ENCODE data around the gene RGS10.
A peak's percentile ranks its signal among the peaks of the same experiment; 100 is the strongest.
"Not testable (repeated sequence)": the region's sequence is repeated elsewhere in the genome, so short reads cannot be mapped to it uniquely, and the experiment has no call there.

Gene RGS10, protein sequence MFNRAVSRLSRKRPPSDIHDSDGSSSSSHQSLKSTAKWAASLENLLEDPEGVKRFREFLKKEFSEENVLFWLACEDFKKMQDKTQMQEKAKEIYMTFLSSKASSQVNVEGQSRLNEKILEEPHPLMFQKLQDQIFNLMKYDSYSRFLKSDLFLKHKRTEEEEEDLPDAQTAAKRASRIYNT

DNA sequence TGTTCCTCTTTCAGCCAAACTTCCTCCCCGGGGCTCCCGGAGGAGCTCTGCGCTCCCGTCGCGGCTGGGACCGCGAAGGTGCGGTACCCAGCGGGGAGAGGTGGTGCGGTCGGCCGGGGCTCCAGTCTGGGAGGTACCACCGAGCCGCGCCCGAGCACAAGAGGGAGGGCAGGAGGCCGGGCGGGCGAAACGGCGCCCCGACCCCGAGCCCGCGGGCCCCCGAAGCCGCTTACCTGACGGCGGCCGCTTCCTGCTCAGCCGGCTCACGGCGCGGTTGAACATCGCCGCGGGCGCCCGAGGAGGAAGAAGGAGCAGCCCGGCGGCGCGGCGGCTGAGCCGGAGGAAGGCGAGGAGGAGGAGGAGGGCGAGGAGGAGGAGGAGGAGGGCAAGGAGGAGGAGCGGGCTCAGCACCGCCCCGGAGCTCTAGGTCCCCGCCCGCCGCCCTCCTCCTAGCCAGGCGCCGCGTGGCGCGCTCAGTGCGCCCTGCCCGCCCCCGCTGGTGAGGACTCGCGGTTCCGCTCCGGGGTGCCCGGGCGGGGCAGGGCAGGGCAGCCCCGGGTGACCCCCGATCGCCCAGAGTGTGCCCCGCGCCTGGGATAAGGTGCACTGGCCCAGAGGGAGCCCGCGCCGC is at the start of gene RGS10:
TSS of gene RGS10 (minus strand) at position 363 of the 631 bp plus-strand sequence. CDS start at position 282, 81 bp downstream.
- peak; percentile 77 for DNase-seq

DNA sequence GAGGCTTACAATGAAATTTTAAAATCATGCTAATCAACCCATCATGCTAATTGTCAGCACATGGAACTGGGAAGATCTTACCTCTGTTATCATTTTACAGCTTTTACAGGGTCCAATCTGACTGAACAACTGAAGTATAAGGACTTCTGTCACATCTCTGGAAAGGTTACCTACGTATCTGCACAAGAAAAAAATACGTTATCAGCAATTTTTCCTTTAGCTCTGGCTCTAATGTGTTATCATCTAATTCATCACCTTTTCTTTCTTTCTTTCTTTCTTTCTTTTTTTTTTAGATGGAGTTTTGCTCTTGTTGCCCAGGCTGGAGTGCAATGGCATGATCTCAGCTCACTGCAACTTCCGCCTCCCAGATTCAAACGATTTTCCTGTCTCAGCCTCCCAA is 45.6 kb upstream of the RGS10 start:
- no peak for DNase-seq

DNA sequence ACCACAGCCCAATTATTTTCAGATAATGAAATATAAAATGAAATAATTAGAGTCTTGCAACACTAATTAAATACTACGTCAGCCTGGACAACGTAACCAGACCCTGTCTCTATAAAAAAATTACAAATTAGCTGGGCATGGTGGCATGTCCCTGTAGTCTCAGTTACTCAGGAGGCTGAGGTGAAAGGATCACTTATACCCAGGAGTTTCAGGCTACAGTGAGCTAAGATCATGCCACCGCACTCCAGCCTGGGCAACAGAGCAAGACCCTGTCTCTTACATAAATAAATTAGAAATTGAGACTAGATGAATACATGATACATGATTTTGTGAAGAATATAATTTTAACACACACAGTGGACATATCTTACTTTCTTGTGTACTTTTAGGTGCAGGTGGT is 35.8 kb upstream of the RGS10 start:
- no peak for DNase-seq

DNA sequence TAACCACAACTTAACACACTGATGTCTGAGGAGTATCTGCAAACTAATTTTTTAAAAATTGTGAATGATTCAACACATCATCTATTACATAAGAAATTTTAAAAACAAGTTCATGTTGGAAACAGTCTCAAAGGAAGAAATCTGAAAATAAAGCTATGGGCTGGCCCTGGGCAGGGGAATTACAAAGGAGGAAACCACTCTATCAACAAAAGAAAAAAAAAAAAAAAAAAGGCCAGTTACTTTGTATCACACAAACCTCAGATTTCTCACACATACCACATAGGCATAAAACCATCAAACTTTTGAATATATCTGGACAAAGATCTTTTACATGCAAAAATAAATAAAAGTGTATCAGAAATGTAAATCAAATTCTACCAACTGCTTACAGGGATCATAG is 33.5 kb upstream of the RGS10 start:
- DNase-seq = no peak

DNA sequence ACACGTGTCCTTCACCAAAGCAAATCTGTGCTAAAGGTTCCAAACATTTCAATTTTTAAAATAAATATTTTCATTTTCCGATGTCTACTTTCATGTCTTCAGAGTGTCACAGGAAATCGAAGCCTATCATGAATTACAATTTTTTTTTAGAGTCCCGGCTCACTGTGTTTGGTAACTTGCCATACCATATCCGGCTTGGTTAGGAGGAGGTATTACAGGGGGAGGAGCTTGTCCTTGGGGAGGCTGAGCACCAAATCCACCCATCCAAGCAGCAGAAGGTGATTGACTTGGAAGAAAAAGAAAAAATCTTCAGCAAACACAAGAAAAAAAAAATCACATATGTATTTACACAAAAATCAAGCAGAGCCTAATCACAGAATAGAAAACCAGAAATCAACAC is 33.0 kb upstream of the RGS10 start:
- peak; percentile 6 for DNase-seq

DNA sequence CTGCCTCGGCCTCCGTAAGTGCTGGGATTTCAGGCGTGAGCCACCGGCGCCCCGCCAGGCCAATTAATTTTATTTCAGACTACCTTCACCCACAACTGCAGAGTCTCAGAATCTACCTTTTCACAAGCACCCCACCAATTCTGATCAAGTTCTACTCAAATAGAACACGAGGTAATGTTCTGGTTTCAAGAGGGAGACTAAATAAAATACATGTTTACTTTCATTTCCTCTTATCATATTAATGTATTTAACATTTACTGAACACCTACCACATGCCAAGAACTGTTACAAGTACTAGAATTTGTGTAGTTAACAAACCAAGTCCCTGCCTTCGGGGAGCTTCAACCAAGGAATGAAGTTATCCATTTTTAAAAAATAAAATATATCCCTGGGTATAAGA is 25.5 kb upstream of the RGS10 start:
- no peak for DNase-seq

DNA sequence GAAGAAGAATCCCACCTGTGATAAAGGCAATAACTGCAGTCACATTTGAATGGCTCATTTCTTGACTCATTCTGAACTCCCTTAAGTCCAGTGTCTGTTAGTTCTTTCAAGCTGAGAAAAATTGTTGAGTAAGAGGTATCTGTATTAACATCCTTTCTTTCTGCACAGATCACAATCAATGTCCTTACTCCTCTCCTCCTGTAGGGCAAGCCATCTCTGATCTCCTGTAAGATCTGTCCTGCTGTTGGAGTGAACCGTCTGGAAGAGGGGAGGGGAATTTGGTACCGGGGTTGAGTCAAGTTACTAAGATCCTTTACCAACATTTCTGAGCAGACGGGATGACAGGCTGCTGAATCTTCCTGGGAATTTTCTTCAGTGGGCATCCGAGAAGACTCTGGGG is 19.6 kb upstream of the RGS10 start:
- DNase-seq = no peak

DNA sequence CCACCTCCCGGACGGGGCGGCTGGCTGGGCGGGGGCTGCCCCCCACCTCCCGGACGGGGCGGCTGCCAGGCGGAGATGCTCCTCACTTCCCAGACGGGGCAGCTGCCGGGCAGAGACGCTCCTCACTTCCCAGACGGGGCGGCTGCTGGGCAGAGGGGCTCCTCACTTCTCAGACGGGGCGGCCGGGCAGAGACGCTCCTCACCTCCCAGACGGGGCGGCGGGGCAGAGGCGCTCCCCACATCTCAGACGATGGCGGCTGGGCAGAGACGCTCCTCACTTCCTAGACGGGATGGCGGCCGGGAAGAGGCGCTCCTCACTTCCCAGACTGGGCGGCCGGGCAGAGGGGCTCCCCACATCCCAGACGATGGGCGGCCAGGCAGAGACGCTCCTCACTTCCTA is 17.0 kb upstream of the RGS10 start:
- DNase-seq = not testable (repeated sequence)

DNA sequence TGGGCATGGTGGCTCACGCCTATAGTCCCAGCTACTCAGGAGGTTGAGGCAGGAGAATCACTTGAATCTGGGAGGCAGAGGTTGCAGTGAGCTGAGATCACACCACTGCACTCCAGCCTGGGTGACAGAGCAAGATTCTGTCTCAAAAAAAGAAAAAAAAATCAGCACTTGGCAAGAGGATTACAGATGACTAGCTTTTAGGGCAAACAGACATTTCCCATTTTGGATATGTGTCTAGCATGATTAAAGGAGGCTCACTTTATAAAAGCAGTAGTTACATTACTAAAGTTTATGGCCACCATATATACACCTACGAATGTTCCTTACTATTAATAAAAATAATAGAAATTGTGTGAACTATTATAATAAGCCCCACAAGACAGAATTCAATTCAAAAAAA is 13.6 kb upstream of the RGS10 start:
- not testable (repeated sequence) for DNase-seq

DNA sequence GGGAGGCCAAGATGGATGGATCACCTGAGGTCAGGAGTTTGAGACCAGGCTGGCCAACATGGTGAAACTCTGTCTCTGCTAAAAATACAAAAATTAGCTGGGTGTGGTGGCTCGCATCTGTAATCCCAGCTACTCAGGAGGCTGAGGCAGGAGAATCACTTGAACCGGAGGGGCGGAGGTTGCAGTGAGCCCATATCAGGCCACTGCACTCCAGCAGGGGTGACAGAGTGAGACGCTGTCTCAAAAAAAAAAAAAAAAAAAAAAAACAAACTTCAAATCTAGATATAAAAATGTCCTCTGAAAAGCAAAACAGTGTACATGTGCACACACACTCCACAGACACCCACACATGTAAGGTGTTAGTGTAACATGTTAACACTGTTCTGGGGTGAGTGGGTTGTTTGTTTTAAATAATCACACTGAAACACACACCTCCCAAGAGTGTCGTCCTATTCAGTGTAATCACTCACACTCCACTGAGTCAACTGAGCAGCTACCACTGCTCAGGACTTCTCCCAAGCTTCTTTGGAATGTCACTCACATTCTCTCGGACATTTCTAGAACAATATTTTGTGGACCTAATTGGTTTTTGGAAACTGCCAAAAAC is 12.8 kb upstream of the RGS10 start:
- DNase-seq = no peak

DNA sequence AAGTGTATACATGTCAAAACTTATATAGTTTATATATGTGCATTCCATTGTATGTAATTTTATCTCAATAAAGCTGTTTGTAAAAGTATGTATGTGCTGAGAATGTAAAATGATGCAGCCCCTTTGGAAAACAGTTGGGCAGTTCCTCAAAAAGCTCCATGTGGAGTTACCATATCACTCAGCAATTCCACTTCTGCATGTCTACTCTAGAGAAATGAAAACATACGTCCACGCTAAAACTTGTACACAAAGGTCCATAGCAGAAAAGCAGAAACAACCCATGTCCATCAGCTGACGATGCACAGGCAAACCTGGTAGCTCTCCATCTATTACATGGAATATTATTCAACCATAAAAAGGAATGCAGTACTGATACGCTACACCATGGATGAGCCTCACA is 8.3 kb upstream of the RGS10 start:
- no peak for DNase-seq

DNA sequence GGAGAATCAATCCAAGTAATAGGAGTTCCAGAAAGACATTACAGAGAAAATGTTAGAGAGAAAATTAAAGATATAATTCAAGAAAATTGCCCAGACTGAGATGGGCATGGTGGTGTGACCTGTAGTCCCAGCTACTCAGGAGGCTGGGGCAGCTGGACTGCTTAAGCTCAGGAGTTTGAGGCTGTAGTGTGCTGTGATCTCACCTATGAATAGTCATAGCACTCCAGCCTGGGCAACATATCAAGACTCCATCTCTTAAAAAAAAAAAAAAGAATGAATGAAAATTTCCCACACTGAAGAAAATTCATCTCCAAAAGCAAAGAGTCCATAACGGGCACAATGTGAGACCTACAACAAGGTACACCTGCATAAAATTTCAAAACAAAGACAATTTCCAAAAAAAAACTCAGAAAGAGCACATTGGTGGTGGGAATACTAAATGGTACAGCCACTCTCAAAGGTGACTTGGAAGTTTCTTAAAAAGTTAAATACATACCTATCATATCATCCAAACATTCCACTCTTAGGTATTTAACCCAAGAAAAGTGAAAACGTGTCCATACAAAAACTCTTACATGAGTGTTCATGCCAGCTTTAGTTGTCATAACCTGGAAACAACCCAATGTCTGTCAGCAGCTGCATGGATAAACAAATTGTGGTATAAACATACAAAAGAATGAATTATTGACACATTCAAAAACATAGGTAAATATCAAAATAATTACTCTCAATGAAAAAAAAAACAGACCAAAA is 6.9 kb upstream of the RGS10 start:
- no peak for DNase-seq

DNA sequence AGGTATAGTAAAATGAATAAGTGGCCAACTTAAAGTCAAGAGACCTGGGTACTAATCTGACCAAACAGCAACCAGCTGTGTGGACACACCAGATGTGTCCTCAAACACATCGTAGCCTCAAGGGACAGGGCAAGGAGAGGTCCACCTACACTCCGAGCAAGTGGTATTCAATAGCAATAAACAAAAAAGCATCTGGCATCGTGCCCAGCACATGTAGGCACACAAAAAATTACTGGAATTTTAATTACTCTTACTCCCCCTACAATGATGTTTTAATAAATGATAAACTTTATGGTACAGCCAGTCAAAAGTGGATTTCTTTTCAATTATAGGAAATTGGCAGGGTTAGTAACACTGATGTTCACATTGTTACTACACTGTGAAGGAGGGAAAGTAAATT is 3.5 kb upstream of the RGS10 start:
- no peak for DNase-seq

DNA sequence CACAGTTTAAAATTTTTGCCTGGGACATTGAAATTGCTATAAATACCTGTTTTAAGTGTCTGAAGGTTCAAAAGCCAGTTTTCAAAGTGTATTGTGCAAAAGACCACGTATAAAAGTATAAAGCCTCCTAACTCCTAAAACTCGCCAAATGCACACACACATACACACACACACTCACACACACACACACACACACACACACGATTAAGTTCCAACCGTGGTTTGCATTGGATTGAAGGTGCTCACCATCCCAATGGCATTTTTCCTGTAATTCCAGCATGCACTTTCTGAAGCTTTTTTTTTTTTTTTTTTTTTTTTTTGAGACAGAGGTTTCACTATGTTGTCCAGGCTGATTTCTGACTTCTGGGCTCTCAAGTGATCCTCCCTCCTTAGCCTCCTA is 2.8 kb upstream of the RGS10 start:
- no peak for DNase-seq

DNA sequence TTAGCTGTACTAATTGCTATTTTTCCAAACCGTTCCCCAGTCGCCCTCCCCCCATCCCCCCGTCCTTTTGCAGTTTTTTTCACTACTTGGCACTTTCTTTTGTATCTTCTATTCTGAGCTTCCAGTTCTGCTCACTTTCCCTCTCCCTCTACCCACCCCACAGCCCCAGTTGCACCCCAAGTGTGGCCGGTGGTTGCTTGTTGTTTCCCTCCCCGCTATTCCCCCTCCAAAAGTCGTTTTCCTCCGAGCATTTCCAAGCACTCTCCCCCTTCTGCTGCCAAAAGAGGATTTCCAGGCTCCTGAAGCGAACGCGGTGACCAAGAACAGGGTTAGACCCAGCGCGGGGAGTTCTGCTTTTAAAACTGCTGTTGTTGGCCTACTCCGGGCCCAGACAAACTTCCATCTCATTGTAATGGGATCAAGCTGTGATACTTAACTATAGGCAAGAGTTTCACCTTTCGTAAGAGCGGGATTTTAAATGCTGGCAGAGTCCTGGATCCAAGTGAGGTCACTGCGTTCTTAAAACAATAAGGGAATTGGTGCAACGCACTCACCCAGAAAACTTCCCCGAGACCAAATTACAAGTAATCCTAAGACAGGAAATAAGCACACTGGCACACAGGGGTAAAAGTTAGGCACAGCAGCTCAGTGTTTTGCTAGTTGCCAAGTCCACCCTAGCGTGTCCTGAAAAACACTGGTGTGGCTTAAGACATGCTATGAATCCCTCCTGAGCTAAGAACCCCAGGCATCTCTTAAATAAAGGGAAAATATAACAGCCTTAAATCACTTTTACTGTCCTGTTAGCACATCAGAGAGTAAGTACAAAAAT is 1.5 kb upstream of the RGS10 start:
- no peak for DNase-seq

DNA sequence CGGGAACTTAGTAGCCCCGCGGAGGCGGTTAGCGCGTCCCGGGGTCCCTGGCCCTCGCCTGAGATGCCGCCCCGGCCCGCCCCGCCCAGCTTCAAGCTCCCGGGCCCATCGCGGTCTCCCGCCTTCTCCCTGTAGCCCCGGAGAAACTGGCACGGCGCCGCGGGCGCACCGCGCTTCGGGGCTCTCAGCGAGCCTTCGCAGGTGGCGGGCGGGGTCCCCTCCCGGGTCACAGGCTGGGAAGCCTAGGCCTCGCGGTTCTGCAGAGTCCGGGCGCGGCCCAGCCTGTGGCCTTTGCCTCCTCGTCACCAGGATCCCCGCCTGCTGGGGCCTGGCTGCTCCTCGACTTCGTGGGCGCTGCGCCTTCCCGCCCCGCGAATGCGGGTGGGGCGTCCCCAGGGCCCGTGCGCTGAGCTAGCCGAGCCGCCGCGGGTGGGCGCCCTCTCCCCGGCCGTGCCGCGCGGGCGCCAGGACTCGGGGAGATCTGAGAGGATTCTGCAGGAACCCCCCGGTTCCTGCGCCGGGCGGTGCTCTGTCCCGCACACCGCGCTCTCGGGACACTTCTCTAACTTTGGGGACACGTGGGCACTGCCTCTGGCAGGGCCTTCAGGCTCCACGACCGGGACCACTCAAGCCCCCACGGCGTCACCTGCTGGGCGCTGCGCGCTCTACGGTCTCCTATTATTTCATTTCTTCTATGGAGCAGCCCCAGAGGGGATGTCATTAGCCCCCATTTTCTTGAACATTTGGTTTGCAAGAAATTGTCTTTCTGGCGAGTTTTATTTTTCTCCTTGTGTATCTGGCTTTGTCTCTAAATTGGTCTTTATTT is 682 bp upstream of the RGS10 start:
- DNase-seq = peak; percentile 53

DNA sequence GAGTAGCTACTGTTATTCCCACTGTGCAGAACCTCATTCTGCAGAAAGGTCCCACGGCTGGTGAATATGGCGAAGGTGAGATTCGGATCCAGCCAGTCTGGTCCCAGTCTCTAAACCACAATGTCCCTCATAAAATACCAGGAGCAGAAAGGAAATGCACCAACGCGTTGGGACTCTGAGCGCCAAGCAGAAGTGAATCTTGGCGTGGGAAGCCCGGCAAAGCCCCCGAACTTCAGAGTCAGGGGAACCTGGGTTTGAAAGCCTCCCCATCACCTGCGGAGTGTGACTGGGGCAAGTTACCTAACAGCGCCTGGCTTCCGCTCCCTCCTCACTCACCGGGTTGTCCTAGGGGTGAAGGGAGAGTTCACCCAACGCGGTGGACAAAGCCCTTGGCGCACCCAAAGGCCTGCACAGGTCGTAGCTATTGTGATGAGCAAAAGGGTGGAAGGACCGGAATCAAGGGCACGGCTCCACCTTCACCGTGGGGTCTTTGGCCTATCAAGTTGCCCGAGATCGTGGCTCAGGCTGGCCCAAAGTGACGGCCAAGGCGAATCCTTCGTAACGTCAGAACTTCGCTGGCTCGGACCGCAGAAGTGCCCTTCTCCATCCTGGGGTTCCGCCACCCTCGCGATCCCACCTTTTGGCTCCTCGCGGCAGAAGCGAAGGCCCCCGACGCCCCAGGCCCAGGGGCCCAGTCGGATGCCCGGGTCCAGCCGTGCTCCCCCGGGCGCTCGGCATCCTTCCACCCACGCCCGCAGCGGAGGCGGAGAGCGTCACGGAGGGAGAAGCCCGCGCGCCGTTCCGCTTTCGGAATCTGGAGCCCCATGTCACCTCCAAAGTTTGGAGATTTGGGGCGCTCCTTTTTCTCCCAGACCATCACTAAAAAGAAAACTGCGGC is 811 bp downstream of the RGS10 start:
- peak; percentile 41 for DNase-seq

DNA sequence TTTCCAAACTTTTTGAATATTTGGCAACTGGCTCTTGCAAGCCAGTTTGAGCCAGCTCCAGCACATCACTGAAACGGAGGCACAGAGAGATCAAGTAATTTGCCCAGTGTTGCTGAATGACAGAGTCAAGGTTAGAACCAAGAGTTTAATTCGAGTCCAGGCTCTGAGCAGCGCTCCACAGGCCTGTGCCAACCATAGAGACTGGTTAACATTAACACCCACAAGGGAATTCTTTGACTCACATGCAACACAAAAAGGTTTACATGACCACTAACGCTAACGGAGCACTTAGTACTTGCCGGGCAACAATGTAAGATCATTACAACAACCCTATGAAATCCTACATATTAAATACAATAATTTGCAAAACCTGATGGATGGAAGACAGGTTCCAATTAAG is 1.5 kb downstream of the RGS10 start:
- no peak for DNase-seq

DNA sequence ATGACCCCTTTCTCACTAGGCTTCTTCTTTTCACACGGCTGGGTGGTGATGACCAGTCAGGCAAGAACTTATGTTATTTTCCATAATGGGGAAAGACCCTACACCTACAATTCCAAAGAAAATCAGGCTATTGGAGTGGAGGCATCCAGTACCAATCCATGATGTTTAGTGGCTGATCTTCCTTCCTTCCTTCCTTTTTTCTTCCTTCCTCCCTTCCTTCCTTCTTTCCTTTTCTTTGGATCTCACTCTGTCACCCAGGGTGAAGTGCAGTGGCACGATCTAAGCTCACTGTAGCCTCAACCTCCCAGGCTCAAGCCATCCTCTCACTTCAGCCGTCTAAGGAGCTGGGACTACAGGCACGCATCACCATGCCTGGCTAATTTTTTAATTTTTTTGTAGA is 2.5 kb downstream of the RGS10 start:
- no peak for DNase-seq

DNA sequence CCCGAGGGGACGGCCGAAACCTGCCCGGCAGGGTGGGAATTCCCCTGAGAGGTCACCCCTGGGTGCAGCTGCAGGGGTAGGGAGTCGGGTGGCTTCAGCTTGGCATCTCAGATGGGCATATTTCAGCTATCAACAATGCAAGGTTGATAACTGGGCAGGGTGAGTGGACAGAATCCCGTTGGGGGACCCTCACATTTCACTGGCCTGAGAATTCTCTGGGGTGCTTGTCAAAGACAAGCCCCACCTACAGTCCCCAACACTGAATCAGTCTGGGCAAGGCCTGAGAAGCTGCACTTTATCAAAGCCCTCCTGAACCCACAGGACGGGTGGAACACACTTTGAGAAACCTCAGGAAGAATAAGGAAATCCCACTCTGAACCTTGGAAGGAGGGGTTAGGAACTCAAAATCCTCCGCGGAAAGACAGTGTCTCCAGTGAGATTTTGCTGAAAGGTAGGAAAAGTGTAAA is 3.1 kb downstream of the RGS10 start:
- no peak for DNase-seq

Data from activated effector memory CD4-positive, alpha-beta T cell treated with Interleukin-2 at 50 U/mL for 16 hours (primary cell).